Hepatocyte (in vitro differentiated cells): ENCODE data around the gene ACTR3C. TPM values are rescaled to one million over a fixed set of nuclear protein-coding genes. Genes with fewer than 3 reads are reported as not detected.
"Not testable (repeated sequence)": the region's sequence is repeated elsewhere in the genome, so short reads cannot be mapped to it uniquely, and the experiment has no call there.

Experiments
- DNase-seq: peaks from one replicate; pipeline ENCODE4 v3.0.0-alpha.2; 2016; ENCODE audit warnings: low spot score
- H2AFZ ChIP-seq: fragments of 200-600 bp; sonication (generic); 2 replicates; pipeline ENCODE4 v1.6.0; 2016; ENCODE audit warnings: antibody characterized with exemption, mild to moderate bottlenecking
- H3K27ac ChIP-seq: fragments of 200-600 bp; sonication (generic); 2 replicates; pipeline ENCODE4 v1.5.1; 2016; ENCODE audit warnings: mild to moderate bottlenecking
- H3K27me3 ChIP-seq: fragments of 200-600 bp; sonication (generic); 2 replicates; pipeline ENCODE4 v1.6.1; 2016
- H3K36me3 ChIP-seq: fragments of 200-600 bp; sonication (generic); replicated peaks from 2 replicates; pipeline ENCODE4 v1.5.1; 2016; ENCODE audit warnings: low read depth; ENCODE audit not compliant: insufficient read depth
- H3K4me1 ChIP-seq: fragments of 200-600 bp; sonication (generic); 2 replicates; pipeline ENCODE4 v1.5.1; 2016; ENCODE audit warnings: mild to moderate bottlenecking, moderate library complexity; ENCODE audit not compliant: insufficient read depth
- H3K4me2 ChIP-seq: fragments of 200-600 bp; sonication (generic); 2 replicates; pipeline ENCODE4 v1.6.0; 2016
- H3K4me3 ChIP-seq: fragments of 200-600 bp; sonication (generic); 2 replicates; pipeline ENCODE4 v1.5.1; 2016; ENCODE audit warnings: mild to moderate bottlenecking
- H3K79me2 ChIP-seq: fragments of 200-600 bp; sonication (generic); 2 replicates; pipeline ENCODE4 v1.6.0; 2017; ENCODE audit warnings: mild to moderate bottlenecking
- H3K9me2 ChIP-seq: fragments of 200-600 bp; sonication (generic); replicated peaks from 2 replicates; pipeline ENCODE4 v1.6.0; 2017; ENCODE audit warnings: mild to moderate bottlenecking; ENCODE audit not compliant: insufficient read depth
- H3K9me3 ChIP-seq: fragments of 200-600 bp; sonication (generic); 2 replicates; pipeline ENCODE4 v1.5.1; 2016; ENCODE audit warnings: low read depth, mild to moderate bottlenecking
- H4K20me1 ChIP-seq: fragments of 200-600 bp; sonication (generic); 2 replicates; pipeline ENCODE4 v1.6.0; 2016; ENCODE audit warnings: mild to moderate bottlenecking; ENCODE audit not compliant: insufficient read depth, poor library complexity, severe bottlenecking
- CTCF ChIP-seq: fragments of 200-600 bp; sonication (generic); IDR thresholded peaks from 2 replicates; pipeline ENCODE4 v1.5.1; 2016; ENCODE audit warnings: antibody characterized with exemption, mild to moderate bottlenecking; ENCODE audit not compliant: poor library complexity
- WGBS: methylation state at CpG from one replicate; pipeline ENCODE4 v1.1.6; 2016; ENCODE audit warnings: low lambda C conversion rate; ENCODE audit errors: missing lambda C conversion rate; 5-methylcytosine and 5-hydroxymethylcytosine counted together
- polyA plus RNA-seq: library from polyadenylated mRNA; unstranded; fragments of >200 nt; fragmentation: Nextera tagmentation; extraction: Ambion mirVana; gene quantifications from 2 replicates; pipeline ENCODE4 v1.2.1, GENCODE V29; 2016
- total RNA-seq: library from RNA; depleted of rRNA; stranded (reverse); fragments of >200 nt; gene quantifications from 2 replicates; pipeline ENCODE4 v1.2.3, GENCODE V29; 2014

Gene ACTR3C
- total and polyA plus RNA-seq, 2 experiments from 2014 or later = 7.8 to 18.6 TPM

DNA sequence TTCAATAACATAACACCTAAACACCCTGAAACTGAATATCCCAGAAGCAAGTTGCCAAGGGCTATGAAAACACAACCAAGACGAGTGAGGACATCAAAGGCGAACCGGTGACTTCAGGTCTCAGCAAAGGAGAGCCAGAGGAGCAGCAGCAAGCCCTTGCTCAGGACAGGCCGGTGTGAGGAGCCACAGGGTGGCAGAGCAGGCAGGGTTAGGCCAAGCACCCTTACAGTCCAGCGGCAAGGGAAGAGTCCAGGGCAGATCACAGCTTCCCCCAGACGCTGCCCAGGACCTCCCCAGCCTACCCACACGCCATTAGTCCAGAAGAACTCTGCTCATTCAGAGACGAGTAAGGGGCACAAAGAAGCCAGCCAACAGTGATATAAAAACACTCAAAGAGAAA, 27.7 kb downstream of the ACTR3C start:
- DNase-seq, H2AFZ ChIP-seq, H3K4me1 ChIP-seq, H3K4me2 ChIP-seq, H4K20me1 ChIP-seq, H3K4me3 ChIP-seq, H3K27ac ChIP-seq, H3K36me3 ChIP-seq, H3K9me2 ChIP-seq, H3K9me3 ChIP-seq, H3K79me2 ChIP-seq, H3K27me3 ChIP-seq: not testable (repeated sequence)
- 59% methylated on average over 3 of the region's 8 CpGs for WGBS

DNA sequence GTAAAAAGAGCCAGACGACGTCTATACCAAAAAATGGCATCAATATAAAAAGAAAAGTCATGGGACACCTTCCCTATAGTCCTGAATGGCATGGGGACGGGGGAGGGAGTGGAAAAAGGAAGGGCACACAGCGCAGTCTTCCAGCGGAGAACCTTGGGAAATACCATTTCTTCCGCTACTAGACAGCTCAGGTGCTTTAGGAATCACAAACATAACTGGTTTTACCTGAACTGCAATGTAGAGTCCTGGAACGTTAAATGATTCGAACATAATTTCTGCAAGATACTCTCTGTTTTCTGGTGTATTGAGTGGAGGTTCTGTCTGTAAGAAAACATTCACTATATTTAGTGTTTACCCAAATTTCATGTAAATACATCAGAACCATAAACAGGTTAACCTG, 28.3 kb downstream of the ACTR3C start:
- 86% methylated on average over 8 of the region's 8 CpGs for WGBS
- H2AFZ ChIP-seq, H3K4me2 ChIP-seq, H3K27ac ChIP-seq, H4K20me1 ChIP-seq, H3K9me3 ChIP-seq, H3K79me2 ChIP-seq, DNase-seq, H3K9me2 ChIP-seq, H3K27me3 ChIP-seq, H3K36me3 ChIP-seq, H3K4me1 ChIP-seq, H3K4me3 ChIP-seq: not testable (repeated sequence)

- 54% methylated on average over 6 of the region's 6 CpGs for WGBS
These were observed 33.0 kb downstream of the ACTR3C start for GRCh38 chr7:150290317-150290716.

DNA sequence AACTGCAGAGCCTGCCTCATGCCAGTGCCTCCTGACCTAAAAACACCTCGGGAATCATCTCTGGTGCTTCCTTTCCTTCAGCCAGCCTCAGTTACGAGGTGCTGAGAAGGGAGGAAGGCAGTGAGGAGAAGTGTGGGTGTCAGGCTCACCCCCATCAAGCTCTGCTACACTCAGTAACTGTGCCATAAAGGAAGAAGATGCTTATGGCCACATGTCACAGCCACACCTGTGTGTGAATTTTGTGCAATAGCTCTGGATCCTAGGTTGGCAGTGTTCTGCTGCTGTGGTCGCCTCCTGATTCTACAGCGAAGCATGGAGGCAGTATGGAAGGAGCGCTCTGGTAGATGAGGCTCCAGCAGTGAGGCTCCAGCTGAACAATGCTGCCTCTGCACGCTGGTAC, 34.5 kb downstream of the ACTR3C start:
- not testable (repeated sequence) for H3K9me3 ChIP-seq, H3K36me3 ChIP-seq, H2AFZ ChIP-seq, H3K4me2 ChIP-seq, H3K9me2 ChIP-seq, DNase-seq, H3K79me2 ChIP-seq, H3K4me1 ChIP-seq, H3K27me3 ChIP-seq, H4K20me1 ChIP-seq, H3K4me3 ChIP-seq, H3K27ac ChIP-seq
- WGBS = 90% methylated on average over 6 of the region's 6 CpGs

More at GRCh38 chr7:150290317-150290716, 33.0 kb downstream of the ACTR3C start:
- not testable (repeated sequence) for H3K4me1 ChIP-seq, DNase-seq, H3K36me3 ChIP-seq, H3K79me2 ChIP-seq, H2AFZ ChIP-seq, H3K27ac ChIP-seq, H3K27me3 ChIP-seq, H3K9me3 ChIP-seq, H3K4me3 ChIP-seq, H4K20me1 ChIP-seq, H3K9me2 ChIP-seq, H3K4me2 ChIP-seq

- H3K9me2 ChIP-seq, H3K79me2 ChIP-seq, H4K20me1 ChIP-seq, H2AFZ ChIP-seq, H3K27me3 ChIP-seq, H3K4me1 ChIP-seq, DNase-seq, H3K4me3 ChIP-seq, H3K27ac ChIP-seq, H3K4me2 ChIP-seq, H3K9me3 ChIP-seq, H3K36me3 ChIP-seq: not testable (repeated sequence)
- 73% methylated on average over 7 of the region's 7 CpGs for WGBS
These were observed 35.5 kb downstream of the ACTR3C start for GRCh38 chr7:150287815-150288214.

DNA sequence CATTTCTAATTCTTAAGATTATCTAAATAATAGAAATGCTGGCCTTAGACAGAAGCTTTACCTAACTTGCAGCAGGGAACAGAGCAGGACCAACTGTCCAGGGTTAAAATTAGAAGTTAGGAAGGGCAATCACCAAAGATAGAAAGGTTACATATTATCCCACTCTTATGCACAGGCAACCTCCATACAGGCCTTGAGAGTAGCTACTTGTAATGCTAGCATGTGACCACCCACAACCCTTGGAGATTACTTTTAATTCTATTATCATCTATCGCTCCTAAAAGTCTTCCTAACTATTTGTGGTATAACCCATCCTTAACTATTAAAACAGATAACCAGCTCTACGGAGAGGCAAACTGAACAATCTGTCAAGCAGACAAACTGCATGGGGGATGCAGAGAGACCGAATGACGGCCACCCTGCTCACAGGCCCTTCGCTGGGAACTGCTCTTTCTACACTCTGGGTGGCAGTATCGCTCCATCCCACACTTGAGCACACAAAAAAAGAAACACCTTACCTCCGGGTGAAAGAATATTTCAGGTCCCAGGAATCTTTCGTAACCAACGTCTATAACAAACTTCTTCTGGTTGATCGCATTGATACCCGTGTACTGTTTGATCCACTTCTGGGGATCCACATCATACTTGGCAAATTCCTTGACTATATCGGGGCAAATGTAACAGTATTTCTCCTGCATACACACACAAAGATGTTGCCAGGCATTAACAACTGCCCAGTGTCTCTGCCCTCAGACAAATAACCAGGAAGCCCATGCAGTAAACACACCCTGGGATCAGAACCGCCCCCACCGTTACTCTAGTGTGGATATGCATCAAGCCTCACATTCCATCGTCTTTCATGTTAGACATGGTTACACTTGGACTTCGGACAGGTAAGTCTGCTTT, 37.2 kb downstream of the ACTR3C start:
- H4K20me1 ChIP-seq, H3K4me1 ChIP-seq, DNase-seq, H3K27ac ChIP-seq, H3K9me3 ChIP-seq, H2AFZ ChIP-seq, H3K36me3 ChIP-seq, H3K4me3 ChIP-seq, H3K9me2 ChIP-seq, H3K79me2 ChIP-seq, H3K27me3 ChIP-seq: not testable (repeated sequence)
- peak overlapping the region; percentile 41 for H3K4me2 ChIP-seq
- 32% methylated on average over 16 of the region's 16 CpGs for WGBS
- TF ChIP-seq CTCF = peak; percentile 64

- not testable (repeated sequence) for H3K4me1 ChIP-seq, H4K20me1 ChIP-seq, H3K27ac ChIP-seq, H3K9me2 ChIP-seq, DNase-seq, H3K27me3 ChIP-seq, H3K4me3 ChIP-seq, H2AFZ ChIP-seq, H3K79me2 ChIP-seq, H3K9me3 ChIP-seq, H3K4me2 ChIP-seq, H3K36me3 ChIP-seq
- WGBS = 67% methylated on average over 5 of the region's 6 CpGs
These were observed 39.7 kb downstream of the ACTR3C start for GRCh38 chr7:150283608-150284007.

- H3K27me3 ChIP-seq, H3K9me3 ChIP-seq: not testable (repeated sequence)
- WGBS = 43% methylated on average over 3 of the region's 3 CpGs
These were observed 40.2 kb downstream of the ACTR3C start for GRCh38 chr7:150283111-150283510.

More at GRCh38 chr7:150283111-150283510, 40.2 kb downstream of the ACTR3C start:
- H3K4me1 ChIP-seq, H3K27ac ChIP-seq, H2AFZ ChIP-seq, H3K4me3 ChIP-seq, H3K36me3 ChIP-seq, H3K9me2 ChIP-seq, H3K79me2 ChIP-seq, DNase-seq, H3K4me2 ChIP-seq, H4K20me1 ChIP-seq: not testable (repeated sequence)
